Neuronal stem cell (in vitro differentiated cells): Measurements from ENCODE around the gene FBXL7.

ENCODE experiments used
- DNase-seq: peaks from one replicate; pipeline ENCODE4 v3.0.0-alpha.2; 2013; ENCODE audit warnings: low spot score
- H2AFZ ChIP-seq: one replicate; pipeline ENCODE4 v1.6.1; 2013; ENCODE audit warnings: mild to moderate bottlenecking, low read length, inconsistent platforms
- H2AK5ac ChIP-seq: 2 replicates; pipeline ENCODE4 v1.6.1; 2013; ENCODE audit warnings: low read depth, mild to moderate bottlenecking, inconsistent platforms, low read length, moderate library complexity, mixed read lengths
- H2BK120ac ChIP-seq: 2 replicates; pipeline ENCODE4 v1.6.1; 2013; ENCODE audit warnings: low read depth, mild to moderate bottlenecking, inconsistent platforms, low read length, moderate library complexity, mixed read lengths
- H2BK12ac ChIP-seq: one replicate; pipeline ENCODE4 v1.6.1; 2013; ENCODE audit warnings: low read length, inconsistent platforms
- H2BK15ac ChIP-seq: 2 replicates; pipeline ENCODE4 v1.6.1; 2013; ENCODE audit warnings: mild to moderate bottlenecking, low read length, inconsistent platforms, mixed read lengths
- H2BK5ac ChIP-seq: one replicate; pipeline ENCODE4 v1.6.1; 2013; ENCODE audit warnings: inconsistent platforms, mild to moderate bottlenecking, low read length, moderate library complexity
- H3K14ac ChIP-seq: one replicate; pipeline ENCODE4 v1.6.1; 2013; ENCODE audit warnings: low read length, inconsistent platforms
- H3K18ac ChIP-seq: 2 replicates; pipeline ENCODE4 v1.6.1; 2013; ENCODE audit warnings: low read length, inconsistent platforms
- H3K23ac ChIP-seq: 2 replicates; pipeline ENCODE4 v1.6.1; 2013; ENCODE audit warnings: low read depth, mild to moderate bottlenecking, mixed read lengths, low read length, inconsistent platforms; ENCODE audit not compliant: poor library complexity
- H3K27ac ChIP-seq: replicated peaks from 3 replicates; pipeline ENCODE4 v1.5.1; 2013; ENCODE audit warnings: low read length, inconsistent platforms
- H3K27me3 ChIP-seq, 3 experiments: 2 replicates each; pipeline ENCODE4 v1.6.1; 2013; ENCODE audit warnings: low read length in 3 of 3, mild to moderate bottlenecking in 2 of 3, inconsistent platforms in 1 of 3, low read depth in 1 of 3, mixed read lengths in 1 of 3, moderate library complexity in 1 of 3; ENCODE audit not compliant: control insufficient read depth in 3 of 3, insufficient read depth in 3 of 3
- H3K36me3 ChIP-seq, 2 donors: replicated peaks in 1 of 2; 2 replicates each; pipeline ENCODE4 v1.6.1; 2013; ENCODE audit warnings: low read length in 2 of 2; ENCODE audit not compliant: control insufficient read depth in 2 of 2, insufficient read depth in 2 of 2
- H3K4ac ChIP-seq: 2 replicates; pipeline ENCODE4 v1.6.1; 2013; ENCODE audit warnings: inconsistent platforms, mild to moderate bottlenecking, low read length, moderate library complexity
- H3K4me1 ChIP-seq, 2 donors: 1 replicate in 1 of 2; 2 replicates in 1 of 2; pipeline ENCODE4 v1.6.1; 2013; ENCODE audit warnings: low read length in 2 of 2, low read depth in 1 of 2; ENCODE audit not compliant: control insufficient read depth in 2 of 2, insufficient read depth in 1 of 2
- H3K4me2 ChIP-seq: one replicate; pipeline ENCODE4 v1.6.1; 2013; ENCODE audit warnings: mild to moderate bottlenecking, low read length, inconsistent platforms; ENCODE audit not compliant: insufficient read depth, poor library complexity, severe bottlenecking
- H3K4me3 ChIP-seq, 2 donors: 2 replicates each; pipeline ENCODE4 v1.5.1; 2013; ENCODE audit warnings: low read length in 2 of 2, mild to moderate bottlenecking in 2 of 2, inconsistent platforms in 1 of 2, moderate library complexity in 1 of 2
- H3K79me1 ChIP-seq: one replicate; pipeline ENCODE4 v1.6.1; 2013; ENCODE audit warnings: low read depth, mild to moderate bottlenecking, inconsistent platforms, low read length, moderate library complexity
- H3K9ac ChIP-seq: one replicate; pipeline ENCODE4 v1.6.1; 2013; ENCODE audit warnings: mild to moderate bottlenecking, low read depth, low read length, inconsistent platforms; ENCODE audit not compliant: poor library complexity
- H3K9me3 ChIP-seq, 2 donors: replicated peaks in 1 of 2; 2 replicates each; pipeline versions ENCODE3 to v1.6.1; 2013; ENCODE audit warnings: low read length in 2 of 2, mild to moderate bottlenecking in 2 of 2, inconsistent platforms in 1 of 2, low read depth in 1 of 2, mixed read lengths in 1 of 2, moderate library complexity in 1 of 2; ENCODE audit not compliant: control insufficient read depth in 2 of 2, insufficient read depth in 1 of 2
- H4K8ac ChIP-seq: one replicate; pipeline ENCODE4 v1.6.1; 2013; ENCODE audit warnings: low read depth, mild to moderate bottlenecking, inconsistent platforms, low read length, moderate library complexity
- H4K91ac ChIP-seq: one replicate; pipeline ENCODE4 v1.6.1; 2013; ENCODE audit warnings: low read length, low read depth, mild to moderate bottlenecking, inconsistent platforms; ENCODE audit not compliant: poor library complexity
- WGBS, 2 donors: extraction: QIAGEN DNeasy Blood & Tissue Kit; methylation state at CpG; one replicate each; pipeline ENCODE4 v1.1.7; 2013; ENCODE audit warnings: missing lambda C conversion rate in 2 of 2, mixed read lengths in 1 of 2; ENCODE audit not compliant: insufficient read length in 2 of 2, insufficient replicate concordance in 1 of 2; ENCODE audit errors: extremely low coverage in 2 of 2; 5-methylcytosine and 5-hydroxymethylcytosine counted together

The FBXL7 gene

GRCh38 chr5:15637345-15637744 is 137.4 kb downstream of the FBXL7 start:
- Histone ChIP-seq H2AK5ac (no peak overlapping the region), H3K79me1 (no peaks in the 10 kb centered on the region), H4K8ac (no peak overlapping the region), H4K91ac (no peak overlapping the region), H3K27ac (no peak overlapping the region), H3K18ac (no peak overlapping the region), H2AFZ (no peak overlapping the region), H2BK120ac (no peak overlapping the region), H2BK12ac (no peak overlapping the region), H3K4me1 (peaks cover 0 to 3% of the 10 kb centered on the region in 2 donors), H3K14ac (no peak overlapping the region), H3K36me3 (no peaks in the 10 kb centered on the region), H3K9ac (no peak overlapping the region), H3K4ac (no peak overlapping the region), H2BK5ac (no peak overlapping the region), H3K4me2 (no peak overlapping the region), H3K4me3 (no peak overlapping the region), H3K9me3 (no peaks in the 10 kb centered on the region), H3K27me3 (no peaks in the 10 kb centered on the region), H2BK15ac (no peak overlapping the region), H3K23ac (no peak overlapping the region)
- no CpG with 5 or more reads among the region's 1 CpG for WGBS, 2 donors
- no peak for DNase-seq

- H2AK5ac ChIP-seq = no peak overlapping the region
- H3K14ac ChIP-seq = no peak overlapping the region
- no peak overlapping the region for H4K8ac ChIP-seq
- no peaks in the 10 kb centered on the region for H3K79me1 ChIP-seq
- H3K18ac ChIP-seq = no peak overlapping the region
- H3K36me3 ChIP-seq = no peaks in the 10 kb centered on the region
- no peak overlapping the region for H4K91ac ChIP-seq
- no peak overlapping the region for H3K4ac ChIP-seq
- no peaks in the 10 kb centered on the region for H3K27me3 ChIP-seq
- no peak overlapping the region for H3K27ac ChIP-seq
- no peak overlapping the region for H3K23ac ChIP-seq
- H3K4me3 ChIP-seq = no peak overlapping the region
- DNase-seq = no peak
- H3K4me1 ChIP-seq = peaks cover 0 to 3% of the 10 kb centered on the region in 2 donors
- no peak overlapping the region for H2AFZ ChIP-seq
- no peak overlapping the region for H2BK12ac ChIP-seq
- no peak overlapping the region for H3K9ac ChIP-seq
- H2BK120ac ChIP-seq = no peak overlapping the region
- no peak overlapping the region for H2BK15ac ChIP-seq
- no peak overlapping the region for H3K4me2 ChIP-seq
- H3K9me3 ChIP-seq = no peaks in the 10 kb centered on the region
- no CpG with 5 or more reads among the region's 2 CpGs for WGBS, 2 donors
- H2BK5ac ChIP-seq = no peak overlapping the region
These were observed 137.9 kb downstream of the FBXL7 start for GRCh38 chr5:15637886-15638285.

GRCh38 chr5:15638296-15638695 is 138.3 kb downstream of the FBXL7 start:
- Histone ChIP-seq H3K27me3 (no peaks in the 10 kb centered on the region), H4K8ac (no peak overlapping the region), H3K4me1 (peaks cover 0 to 3% of the 10 kb centered on the region in 2 donors), H3K36me3 (no peaks in the 10 kb centered on the region), H3K9ac (no peak overlapping the region), H2BK15ac (no peak overlapping the region), H2BK120ac (no peak overlapping the region), H3K9me3 (no peaks in the 10 kb centered on the region), H3K14ac (no peak overlapping the region), H2AFZ (no peak overlapping the region), H3K23ac (no peak overlapping the region), H3K18ac (no peak overlapping the region), H2AK5ac (no peak overlapping the region), H3K27ac (no peak overlapping the region), H3K4me2 (no peak overlapping the region), H3K79me1 (no peaks in the 10 kb centered on the region), H4K91ac (no peak overlapping the region), H3K4me3 (no peak overlapping the region), H2BK12ac (no peak overlapping the region), H3K4ac (no peak overlapping the region), H2BK5ac (no peak overlapping the region)
- no peak for DNase-seq
- WGBS, 2 donors = no CpG with 5 or more reads among the region's 6 CpGs

- Histone ChIP-seq H3K9ac (no peak overlapping the region), H3K4me1 (peaks cover 0 to 3% of the 10 kb centered on the region in 2 donors), H3K27me3 (no peaks in the 10 kb centered on the region), H3K23ac (no peak overlapping the region), H3K79me1 (no peaks in the 10 kb centered on the region), H3K4me2 (no peak overlapping the region), H2BK12ac (no peak overlapping the region), H4K91ac (no peak overlapping the region), H3K4me3 (no peak overlapping the region), H3K14ac (no peak overlapping the region), H2AK5ac (no peak overlapping the region), H3K9me3 (no peaks in the 10 kb centered on the region), H2AFZ (no peak overlapping the region), H3K4ac (no peak overlapping the region), H3K27ac (no peak overlapping the region), H2BK120ac (no peak overlapping the region), H2BK5ac (no peak overlapping the region), H3K36me3 (no peaks in the 10 kb centered on the region), H3K18ac (no peak overlapping the region), H4K8ac (no peak overlapping the region), H2BK15ac (no peak overlapping the region)
- no CpG with 5 or more reads among the region's 2 CpGs for WGBS, 2 donors
- no peak for DNase-seq
These were observed 139.3 kb downstream of the FBXL7 start for GRCh38 chr5:15639288-15639687.
